GM12874 (cell line): ENCODE data around the gene FHAD1.

ENCODE experiments used
- TF ChIP-seq, protein P1 (sequence below): IDR thresholded peaks from 2 replicates; pipeline ENCODE4 v1.5.1; 2011; ENCODE audit warnings: low read depth, mild to moderate bottlenecking, control low read depth, low read length, moderate library complexity; ENCODE audit not compliant: insufficient read depth

FHAD1 gene

DNA sequence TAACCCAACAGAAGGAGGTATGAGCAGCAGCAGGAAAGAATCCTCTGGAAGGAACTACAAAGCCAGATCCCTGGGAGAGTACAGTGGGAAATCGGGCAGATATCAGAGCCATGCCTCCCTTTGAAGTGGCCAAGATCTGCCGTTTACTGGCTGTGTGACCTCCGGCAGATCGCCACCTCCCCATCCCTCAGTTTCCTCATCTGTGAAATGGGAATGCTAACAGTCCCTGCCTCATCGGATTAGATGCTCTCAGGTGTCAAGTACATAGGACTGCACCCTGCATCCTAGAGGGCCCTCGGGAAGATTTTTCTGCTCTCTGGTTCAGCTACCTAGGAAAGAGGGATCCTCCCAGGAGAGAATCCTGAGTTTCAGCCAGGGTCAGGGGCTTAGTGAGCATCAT is 102.1 kb downstream of the FHAD1 start:
- TF ChIP-seq, protein P1, sequence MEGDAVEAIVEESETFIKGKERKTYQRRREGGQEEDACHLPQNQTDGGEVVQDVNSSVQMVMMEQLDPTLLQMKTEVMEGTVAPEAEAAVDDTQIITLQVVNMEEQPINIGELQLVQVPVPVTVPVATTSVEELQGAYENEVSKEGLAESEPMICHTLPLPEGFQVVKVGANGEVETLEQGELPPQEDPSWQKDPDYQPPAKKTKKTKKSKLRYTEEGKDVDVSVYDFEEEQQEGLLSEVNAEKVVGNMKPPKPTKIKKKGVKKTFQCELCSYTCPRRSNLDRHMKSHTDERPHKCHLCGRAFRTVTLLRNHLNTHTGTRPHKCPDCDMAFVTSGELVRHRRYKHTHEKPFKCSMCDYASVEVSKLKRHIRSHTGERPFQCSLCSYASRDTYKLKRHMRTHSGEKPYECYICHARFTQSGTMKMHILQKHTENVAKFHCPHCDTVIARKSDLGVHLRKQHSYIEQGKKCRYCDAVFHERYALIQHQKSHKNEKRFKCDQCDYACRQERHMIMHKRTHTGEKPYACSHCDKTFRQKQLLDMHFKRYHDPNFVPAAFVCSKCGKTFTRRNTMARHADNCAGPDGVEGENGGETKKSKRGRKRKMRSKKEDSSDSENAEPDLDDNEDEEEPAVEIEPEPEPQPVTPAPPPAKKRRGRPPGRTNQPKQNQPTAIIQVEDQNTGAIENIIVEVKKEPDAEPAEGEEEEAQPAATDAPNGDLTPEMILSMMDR: no peak

- TF ChIP-seq, protein P1: no peak
Measured at GRCh38 chr1:15350151-15350550, 103.1 kb downstream of the FHAD1 start.

- TF ChIP-seq, protein P1: no peak
Measured at GRCh38 chr1:15350551-15351200, 103.7 kb downstream of the FHAD1 start.

GRCh38 chr1:15351310-15351709 is 104.3 kb downstream of the FHAD1 start:
- TF ChIP-seq, protein P1: no peak

DNA sequence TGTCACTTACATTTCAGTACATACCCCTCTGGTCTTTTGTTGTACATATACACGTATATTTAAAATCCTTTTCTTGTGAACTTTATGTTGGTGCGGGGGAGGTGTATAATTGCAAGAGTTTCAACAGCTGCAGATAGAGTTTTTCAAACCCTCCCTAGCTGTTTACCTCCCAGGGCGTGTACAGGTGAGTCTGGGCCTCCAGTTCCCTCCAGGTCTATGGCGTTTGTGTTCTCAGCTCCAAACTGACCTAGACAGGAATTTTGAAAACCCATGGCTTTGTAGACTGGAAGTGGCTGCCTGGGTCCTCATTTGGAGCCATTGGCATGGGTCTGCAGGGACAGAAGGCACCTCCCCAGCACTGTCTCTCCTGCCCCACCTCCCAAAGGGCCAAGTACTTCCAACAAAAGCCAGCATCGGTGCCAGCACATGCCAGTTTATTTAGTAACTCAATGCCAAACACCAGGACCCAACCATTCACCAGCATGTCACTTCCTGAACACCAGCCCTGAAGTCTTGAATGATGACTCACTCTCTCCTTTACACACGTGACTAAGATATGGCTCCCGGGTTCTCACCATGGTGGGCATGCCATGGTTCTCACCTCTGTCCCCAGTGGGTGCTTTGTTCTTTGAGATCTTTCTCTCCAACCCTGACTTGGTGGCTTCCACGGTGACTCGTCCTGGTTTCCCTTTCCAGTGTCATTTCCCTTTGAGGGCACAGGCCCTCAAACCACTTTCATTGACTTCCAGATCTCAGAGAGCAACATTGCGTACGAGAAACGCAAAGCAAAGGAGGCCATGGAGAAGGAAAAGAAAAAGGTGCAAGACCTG is 105.3 kb downstream of the FHAD1 start:
- TF ChIP-seq, protein P1: no peak

GRCh38 chr1:15353839-15354579 is 107.0 kb downstream of the FHAD1 start:
- TF ChIP-seq, protein P1: no peak

GRCh38 chr1:15354580-15354965 is 107.5 kb downstream of the FHAD1 start:
- TF ChIP-seq, protein P1: no peak
